ENCODE measurements around the gene SPPL3.
"Not testable (repeated sequence)": the region's sequence is repeated elsewhere in the genome, so short reads cannot be mapped to it uniquely, and the experiment has no call there.

Gene SPPL3

GRCh38 chr12:120817559-120818330, 86.4 kb downstream of the SPPL3 start:
- DNase-seq (ENCODE audit: low spot score), result no peak

- DNase-seq (ENCODE audit: low spot score), result no peak
Observed at GRCh38 chr12:120816363-120816762, 87.8 kb downstream of the SPPL3 start.

- no peak for DNase-seq (ENCODE audit: low spot score)
Observed at GRCh38 chr12:120814903-120815429, 89.2 kb downstream of the SPPL3 start.

- no peak for DNase-seq (ENCODE audit: low spot score)
Observed at GRCh38 chr12:120814203-120814902, 89.8 kb downstream of the SPPL3 start.

DNA sequence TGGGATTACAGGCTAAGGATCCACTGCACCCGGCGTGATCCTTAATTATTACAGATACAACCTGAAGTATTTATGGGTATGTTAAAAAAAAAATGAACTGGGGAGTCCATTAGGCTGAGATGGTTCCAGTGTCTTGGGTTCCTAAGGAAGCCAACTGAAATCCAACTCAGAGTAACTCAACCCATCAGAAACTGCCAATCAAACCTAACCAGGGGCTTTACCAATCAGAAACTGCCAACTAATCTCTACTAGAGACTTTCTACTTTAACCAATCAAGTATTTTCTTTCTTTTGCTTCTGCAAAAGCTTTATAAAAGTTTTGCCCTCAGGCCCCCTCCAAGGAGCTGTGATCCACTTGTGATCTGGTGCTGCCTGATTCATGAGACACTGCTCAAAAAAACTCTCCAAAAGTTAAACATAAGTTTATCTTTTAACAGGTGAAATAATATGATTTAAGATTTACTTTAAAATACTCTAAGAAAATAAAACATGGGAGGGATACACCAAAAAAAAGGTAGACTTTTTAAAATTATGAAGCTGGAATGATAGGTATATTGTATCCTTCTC, 90.5 kb downstream of the SPPL3 start:
- no peak for DNase-seq (ENCODE audit: low spot score)

GRCh38 chr12:120810021-120810420, 94.1 kb downstream of the SPPL3 start:
- no peak for DNase-seq (ENCODE audit: low spot score)

- no peak for DNase-seq (ENCODE audit: low spot score)
Observed at GRCh38 chr12:120804428-120804827, 99.7 kb downstream of the SPPL3 start.

GRCh38 chr12:120801146-120801545, 103.0 kb downstream of the SPPL3 start:
- no peak for DNase-seq (ENCODE audit: low spot score)

- DNase-seq (ENCODE audit: low spot score), result no peak
Observed at GRCh38 chr12:120800665-120801064, 103.5 kb downstream of the SPPL3 start.

- peak; percentile 13 for DNase-seq (ENCODE audit: low spot score)
Observed at GRCh38 chr12:120799243-120800045, 104.7 kb downstream of the SPPL3 start.

DNA sequence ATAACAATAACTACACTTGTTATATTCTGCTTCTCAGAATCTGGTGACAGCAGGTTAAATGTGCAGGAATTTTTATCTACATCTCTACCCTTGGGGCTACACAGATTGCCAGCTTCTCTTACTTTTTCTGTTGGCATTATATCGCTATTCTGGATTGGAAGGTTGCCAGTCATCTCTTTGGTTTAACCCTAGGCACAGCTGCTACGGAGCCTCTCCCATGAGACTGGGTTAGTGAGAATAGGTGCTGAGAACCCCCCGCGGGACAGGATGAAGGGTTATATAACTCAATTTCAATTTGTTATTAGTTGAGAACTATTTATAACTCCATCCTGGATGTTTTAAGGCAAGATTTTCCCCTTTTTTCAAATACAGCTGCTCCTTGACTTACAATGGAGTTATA, 105.5 kb downstream of the SPPL3 start:
- DNase-seq (ENCODE audit: low spot score), result no peak

GRCh38 chr12:120797677-120798642, 106.2 kb downstream of the SPPL3 start:
- no peak for DNase-seq (ENCODE audit: low spot score)

- no peak for DNase-seq (ENCODE audit: low spot score)
Observed at GRCh38 chr12:120795441-120796178, 108.5 kb downstream of the SPPL3 start.

- no peak for DNase-seq (ENCODE audit: low spot score)
Observed at GRCh38 chr12:120793357-120793756, 110.8 kb downstream of the SPPL3 start.

DNA sequence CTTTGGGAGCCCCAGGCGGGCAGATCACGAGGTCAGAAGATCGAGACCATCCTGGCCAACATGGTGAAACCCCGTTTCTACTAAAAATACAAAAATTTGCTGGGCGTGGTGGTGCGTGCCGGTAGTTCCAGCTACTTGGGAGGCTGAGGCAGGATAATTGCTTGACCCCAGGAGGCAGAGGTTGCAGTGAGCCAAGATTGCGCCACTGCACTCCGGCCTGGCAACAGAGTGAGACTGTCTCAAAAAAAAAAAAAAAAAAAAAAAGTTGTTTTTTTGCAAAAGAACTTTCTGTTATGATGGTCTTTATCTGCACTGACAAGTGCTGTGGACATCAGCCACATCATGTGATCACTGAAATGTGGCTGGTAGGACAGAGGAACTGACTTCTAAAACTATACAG, 111.7 kb downstream of the SPPL3 start:
- not testable (repeated sequence) for DNase-seq (ENCODE audit: low spot score)

- no peak for DNase-seq (ENCODE audit: low spot score)
Observed at GRCh38 chr12:120791669-120792176, 112.4 kb downstream of the SPPL3 start.

DNA sequence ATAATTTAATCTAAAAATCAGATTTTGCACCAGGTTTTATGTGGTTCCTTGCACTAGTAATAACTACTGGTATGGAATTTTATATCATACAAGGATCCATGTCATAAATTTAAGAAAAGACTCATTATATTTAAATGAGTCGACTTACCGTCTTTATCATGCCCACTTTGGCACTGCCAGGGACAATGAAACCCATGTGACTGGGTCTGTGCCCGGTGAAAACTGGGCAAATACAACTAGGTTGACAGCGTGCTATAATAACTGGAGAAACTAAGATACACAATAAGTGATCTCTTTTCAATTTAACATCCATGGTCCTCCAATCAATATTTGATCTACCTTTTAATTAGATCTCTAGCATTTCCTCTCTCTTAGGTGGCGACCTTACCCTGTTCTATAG, 114.0 kb downstream of the SPPL3 start:
- no peak for DNase-seq (ENCODE audit: low spot score)

GRCh38 chr12:120787889-120788288, 116.3 kb downstream of the SPPL3 start:
- no peak for DNase-seq (ENCODE audit: low spot score)

- no peak for DNase-seq (ENCODE audit: low spot score)
Observed at GRCh38 chr12:120784804-120785203, 119.4 kb downstream of the SPPL3 start.

GRCh38 chr12:120783197-120783596, 121.0 kb downstream of the SPPL3 start:
- no peak for DNase-seq (ENCODE audit: low spot score)

Measured in iPS-NIHi11 (cell line).